Hepatocyte (in vitro differentiated cells): ENCODE measurements around the gene COPZ2.

Experiments
- CTCF ChIP-seq: fragments of 200-600 bp; sonication (generic); IDR thresholded peaks from 2 replicates; pipeline ENCODE4 v1.5.1; 2016; ENCODE audit warnings: antibody characterized with exemption, mild to moderate bottlenecking; ENCODE audit not compliant: poor library complexity
- EZH2 ChIP-seq: fragments of 200-600 bp; sonication (generic); IDR thresholded peaks from 2 replicates; pipeline ENCODE4 v1.6.1; 2016; ENCODE audit warnings: antibody characterized with exemption, mild to moderate bottlenecking, borderline replicate concordance

- TF ChIP-seq CTCF (no peak), EZH2 (no peak)
Measured at GRCh38 chr17:48055531-48056245, 18.1 kb upstream of the COPZ2 start.
